NCI-H345 treated with DMSO at 0.1 percent for 48 hours (cell line): ENCODE results near the gene LRP1B.
"Not testable (repeated sequence)": the region's sequence is repeated elsewhere in the genome, so short reads cannot be mapped to it uniquely, and the experiment has no call there.

Experiments used
- DNase-seq: peaks from one replicate; lab custom pipeline; 2025; ENCODE audit not compliant: unreplicated experiment; lab: John Stamatoyannopoulos, UW

LRP1B gene

GRCh38 chr2:140506606-140507005 lies 1624.2 kb downstream of the LRP1B start:
- no peak for DNase-seq

- no peak for DNase-seq
Measured at GRCh38 chr2:140504601-140505000, 1626.2 kb downstream of the LRP1B start.

DNA sequence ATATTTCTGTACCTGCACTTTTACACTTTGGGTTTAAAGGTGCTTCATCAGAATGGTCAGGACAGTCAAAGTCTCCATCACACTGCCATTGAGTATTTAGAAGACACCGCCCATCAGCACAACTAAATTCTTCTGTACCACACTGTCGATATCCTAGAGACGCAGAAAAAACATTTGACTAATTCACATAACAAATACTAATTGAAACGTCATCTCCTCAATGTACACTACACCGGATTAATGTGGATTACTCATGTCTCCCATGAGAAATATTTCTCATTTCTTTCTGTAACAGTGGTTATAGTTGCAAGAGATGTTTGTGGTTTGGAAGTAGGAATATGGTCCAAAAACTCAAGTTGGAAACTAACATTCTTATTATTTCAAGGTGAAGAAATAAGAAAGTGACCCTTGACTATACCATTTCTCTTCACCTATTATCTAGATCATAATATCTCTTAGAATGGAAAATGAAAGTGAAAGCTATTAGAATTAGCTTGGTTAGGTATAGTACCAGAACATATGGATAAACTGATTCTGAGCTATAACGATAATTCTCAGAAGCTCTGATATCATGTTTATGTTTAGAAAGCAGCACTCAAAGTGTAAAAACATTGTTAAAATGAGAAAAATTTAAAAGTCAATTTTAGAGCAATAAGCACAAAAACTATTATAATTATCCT lies 1627.7 kb downstream of the LRP1B start:
- no peak for DNase-seq

DNA sequence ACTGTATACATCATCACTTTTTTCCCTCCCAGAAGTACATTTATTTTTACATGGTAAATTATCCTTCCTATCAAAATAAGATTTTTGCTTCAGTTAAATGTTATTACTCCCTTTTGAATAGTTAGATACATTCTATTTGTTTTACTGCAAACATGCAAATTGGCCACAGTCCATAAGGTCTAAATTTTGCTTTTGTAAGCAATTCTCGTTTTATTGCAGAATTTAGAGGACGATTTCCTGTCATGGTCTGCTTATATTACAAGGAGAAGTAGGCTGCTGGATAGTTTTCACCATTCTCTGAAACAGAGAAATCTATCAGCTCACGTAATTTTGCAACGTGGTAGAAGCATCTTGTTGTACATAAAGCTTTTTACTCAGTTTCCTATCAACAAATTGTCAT lies 1632.5 kb downstream of the LRP1B start:
- DNase-seq, result no peak

DNA sequence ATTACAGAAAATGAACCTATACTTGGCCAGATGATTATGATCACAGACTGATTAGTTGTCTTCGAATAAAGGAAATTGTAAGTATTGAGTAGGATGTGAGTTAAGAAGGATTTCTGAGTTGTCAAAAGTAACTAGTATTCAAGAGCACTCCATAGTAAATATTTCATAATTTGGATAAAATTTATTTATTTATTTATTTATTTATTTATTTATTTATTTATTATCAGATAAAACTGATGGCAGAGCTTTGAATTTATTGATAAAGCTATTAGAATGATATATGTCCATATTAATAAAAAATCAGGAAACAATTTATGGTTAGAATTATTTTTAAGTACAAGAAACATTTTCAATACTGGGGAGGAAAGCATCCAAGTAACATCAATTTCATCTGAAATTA lies 1634.1 kb downstream of the LRP1B start:
- DNase-seq, result no peak

DNA sequence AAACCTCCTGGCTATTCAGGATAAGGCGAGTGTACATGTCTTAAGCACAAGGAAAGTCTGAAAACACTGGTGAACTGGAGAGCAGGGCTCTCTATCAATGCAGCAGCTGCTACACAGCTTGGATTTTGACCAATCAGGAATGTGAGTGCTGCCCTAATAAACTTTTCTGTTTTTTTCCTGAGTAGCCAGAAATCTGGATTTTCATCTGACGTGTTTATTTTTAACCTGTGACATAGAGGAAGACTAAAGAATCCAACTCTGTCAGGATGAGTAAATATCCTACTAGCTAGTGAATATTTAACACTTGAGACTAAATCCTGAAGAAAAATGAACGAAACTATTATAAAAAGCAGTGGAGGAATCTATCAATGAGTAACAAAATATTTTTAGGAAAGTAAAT lies 1638.9 kb downstream of the LRP1B start:
- DNase-seq, result no peak

DNA sequence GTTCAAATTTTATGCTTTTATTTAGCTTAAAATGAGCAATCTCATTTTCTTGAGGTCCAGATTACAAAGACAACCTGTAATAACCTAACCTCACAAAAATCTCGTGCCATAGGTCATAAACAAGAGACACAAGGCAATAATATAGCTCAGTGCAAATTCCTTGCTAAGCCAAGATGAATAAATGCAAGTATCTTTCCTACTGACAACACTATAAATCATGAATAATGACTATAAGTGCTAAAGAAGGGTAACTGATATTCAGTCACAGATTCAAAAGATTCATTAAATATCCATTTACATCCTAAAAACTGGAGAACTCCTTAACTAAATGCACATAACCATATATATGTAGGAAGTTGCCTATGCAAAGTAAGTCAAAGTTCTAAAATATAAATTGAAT lies 1641.6 kb downstream of the LRP1B start:
- DNase-seq, result no peak

GRCh38 chr2:140481136-140481535 lies 1649.7 kb downstream of the LRP1B start:
- no peak for DNase-seq

DNA sequence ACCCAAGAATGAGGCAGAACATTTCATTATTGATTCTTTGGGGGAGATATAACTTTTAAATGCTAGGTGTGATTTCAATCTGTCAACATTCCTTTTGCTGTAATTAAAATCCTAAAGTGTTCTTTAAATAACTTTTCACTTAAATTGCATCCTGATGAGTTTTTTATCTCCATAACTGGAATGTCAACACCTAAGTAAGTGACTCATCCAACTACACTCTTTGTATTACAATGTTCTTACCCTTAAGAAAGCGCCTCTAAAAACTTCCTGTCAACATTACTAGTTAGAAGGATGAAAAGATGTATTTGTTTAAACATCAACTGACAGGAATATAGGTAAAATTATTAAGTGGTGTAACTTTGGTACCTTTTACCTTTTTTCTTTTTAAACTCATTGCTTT lies 1657.0 kb downstream of the LRP1B start:
- no peak for DNase-seq

GRCh38 chr2:140472676-140473075 lies 1658.1 kb downstream of the LRP1B start:
- no peak for DNase-seq

GRCh38 chr2:140465301-140465700 lies 1665.5 kb downstream of the LRP1B start:
- DNase-seq, result no peak

DNA sequence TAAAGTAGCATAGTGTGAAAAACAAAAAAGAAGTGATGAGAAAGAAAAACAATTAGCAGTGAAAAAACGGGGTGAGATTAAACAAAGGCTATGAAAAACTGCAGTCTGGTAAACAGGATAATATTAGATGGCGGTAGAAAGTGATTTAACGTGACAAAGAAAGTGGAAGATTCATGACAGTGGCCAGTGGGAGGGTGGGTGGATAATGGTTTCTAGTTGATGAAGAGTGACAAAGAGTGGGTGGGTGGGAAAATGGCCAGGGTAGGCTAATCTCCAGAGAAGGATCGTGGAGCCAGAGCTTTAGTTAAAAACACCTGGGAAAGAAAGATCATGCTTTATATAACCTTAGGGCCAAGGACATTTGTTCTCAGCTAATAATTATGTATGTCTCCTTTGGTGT lies 1667.8 kb downstream of the LRP1B start:
- DNase-seq, result no peak

- DNase-seq, result no peak
Measured at GRCh38 chr2:140457483-140457882, 1673.3 kb downstream of the LRP1B start.

DNA sequence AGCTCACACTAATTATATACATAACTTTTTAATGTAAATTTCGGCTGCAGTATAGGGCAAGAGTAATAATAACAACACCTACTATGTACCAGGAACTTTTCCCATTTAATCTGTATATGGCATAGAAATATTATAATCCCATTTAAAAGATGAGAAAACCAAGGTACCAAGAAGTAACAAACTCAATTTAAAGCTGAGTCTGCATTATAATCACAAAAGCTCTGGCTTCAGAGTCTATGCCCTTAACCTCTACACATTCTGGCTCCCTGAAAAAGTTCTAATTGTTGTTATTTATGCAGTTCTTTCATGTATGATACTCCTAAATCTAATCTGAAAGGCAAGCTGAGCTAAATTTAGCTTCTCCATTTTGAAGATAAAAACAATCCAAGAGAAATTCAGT lies 1675.5 kb downstream of the LRP1B start:
- no peak for DNase-seq

GRCh38 chr2:140454717-140455116 lies 1676.1 kb downstream of the LRP1B start:
- DNase-seq, result no peak

GRCh38 chr2:140451324-140451723 lies 1679.5 kb downstream of the LRP1B start:
- DNase-seq, result no peak

GRCh38 chr2:140442319-140442718 lies 1688.5 kb downstream of the LRP1B start:
- no peak for DNase-seq

- no peak for DNase-seq
Measured at GRCh38 chr2:140440815-140441214, 1690.0 kb downstream of the LRP1B start.

DNA sequence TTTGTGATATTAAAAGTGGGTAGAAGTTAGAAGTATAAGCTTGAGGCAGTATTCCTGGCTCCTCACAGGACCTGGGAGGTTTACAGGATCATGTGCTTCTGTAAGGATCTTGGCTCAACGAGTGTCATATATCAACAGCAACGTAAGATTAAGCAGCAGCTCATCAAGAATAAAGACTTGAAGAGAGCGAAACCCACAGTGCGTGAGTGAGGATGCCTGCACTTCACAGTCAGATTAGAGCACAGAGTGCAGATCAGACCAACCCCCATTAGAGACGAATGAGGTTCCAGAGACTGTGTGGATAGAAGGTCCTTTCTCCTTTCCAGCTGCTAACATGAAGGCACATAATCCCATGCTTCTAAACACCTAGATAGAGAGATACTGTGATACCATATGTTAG lies 1693.9 kb downstream of the LRP1B start:
- no peak for DNase-seq

- DNase-seq, result not testable (repeated sequence)
Measured at GRCh38 chr2:140427033-140427432, 1703.8 kb downstream of the LRP1B start.

GRCh38 chr2:140424471-140424870 lies 1706.3 kb downstream of the LRP1B start:
- no peak for DNase-seq

DNA sequence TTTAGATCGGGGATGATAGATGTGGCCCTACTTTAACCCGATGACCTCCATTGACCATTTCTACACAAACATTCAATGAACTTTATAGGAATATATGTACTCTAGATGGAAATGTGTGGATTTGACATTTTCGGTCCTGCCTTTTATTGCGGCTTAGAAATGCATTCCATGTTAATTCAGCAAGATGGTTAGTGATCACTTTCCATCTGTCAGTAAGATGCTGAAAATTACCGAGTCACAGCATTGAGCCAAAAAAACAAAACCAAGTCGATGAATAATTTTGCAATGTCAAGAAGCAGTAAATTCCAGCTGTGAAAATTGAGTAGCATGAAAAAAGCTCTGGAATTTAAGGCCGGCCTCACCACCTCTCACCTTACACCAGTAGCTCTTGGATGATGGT lies 1708.1 kb downstream of the LRP1B start:
- DNase-seq, result no peak

DNA sequence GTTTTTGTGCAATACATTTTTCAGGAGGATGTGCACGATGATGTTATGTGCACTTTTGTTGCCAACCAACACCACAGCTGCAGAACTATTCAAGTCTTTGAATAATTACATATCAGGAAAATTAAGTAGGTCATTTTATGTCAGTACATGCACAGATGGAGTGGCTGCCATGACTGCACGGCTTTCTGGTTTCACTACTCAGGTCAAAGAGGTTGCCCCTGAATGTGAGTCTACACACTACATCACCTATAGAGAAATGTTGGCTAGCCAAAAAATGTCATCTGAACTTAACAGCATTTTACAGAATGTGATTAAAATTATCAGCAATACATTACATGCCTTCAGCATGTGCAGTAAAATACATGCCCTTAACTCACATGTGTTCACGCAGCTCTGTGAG lies 1713.3 kb downstream of the LRP1B start:
- no peak for DNase-seq
